Measurements from ENCODE around the gene CDH12. TPM values are rescaled to one million over a fixed set of nuclear protein-coding genes. Genes with fewer than 3 reads are reported as not detected.

CDH12 gene
- total RNA-seq, 4 donors from 2014 or later, result 0.38 to 2.8 (median 0.94) TPM

DNA sequence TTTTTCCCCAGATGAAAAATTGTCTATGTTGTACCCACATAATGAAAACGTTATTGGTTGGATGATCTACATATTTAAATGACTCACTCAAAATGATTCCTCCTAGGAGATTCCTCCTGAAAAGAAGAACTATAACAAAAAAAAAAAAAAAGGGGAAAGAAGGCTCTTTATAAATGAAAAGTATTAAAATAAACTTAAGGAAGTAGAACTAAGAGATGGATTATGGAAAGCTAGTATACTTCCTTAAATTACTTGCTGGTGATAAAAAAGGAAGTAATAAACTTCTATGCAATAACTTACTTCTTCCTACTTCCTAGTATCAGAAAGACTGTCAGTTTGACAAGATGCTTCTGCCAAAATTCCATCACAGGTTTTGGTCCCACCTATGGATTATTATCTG lies 1087.7 kb downstream of the CDH12 start:
- TF ChIP-seq POLR2AphosphoS5 (IDR thresholded peaks at IDR 0.05) (no peak), EP300 (IDR thresholded peaks at IDR 0.05) (no peak), POLR2A (IDR thresholded peaks at IDR 0.05) (no peak)
- TF ChIP-seq, protein P1, sequence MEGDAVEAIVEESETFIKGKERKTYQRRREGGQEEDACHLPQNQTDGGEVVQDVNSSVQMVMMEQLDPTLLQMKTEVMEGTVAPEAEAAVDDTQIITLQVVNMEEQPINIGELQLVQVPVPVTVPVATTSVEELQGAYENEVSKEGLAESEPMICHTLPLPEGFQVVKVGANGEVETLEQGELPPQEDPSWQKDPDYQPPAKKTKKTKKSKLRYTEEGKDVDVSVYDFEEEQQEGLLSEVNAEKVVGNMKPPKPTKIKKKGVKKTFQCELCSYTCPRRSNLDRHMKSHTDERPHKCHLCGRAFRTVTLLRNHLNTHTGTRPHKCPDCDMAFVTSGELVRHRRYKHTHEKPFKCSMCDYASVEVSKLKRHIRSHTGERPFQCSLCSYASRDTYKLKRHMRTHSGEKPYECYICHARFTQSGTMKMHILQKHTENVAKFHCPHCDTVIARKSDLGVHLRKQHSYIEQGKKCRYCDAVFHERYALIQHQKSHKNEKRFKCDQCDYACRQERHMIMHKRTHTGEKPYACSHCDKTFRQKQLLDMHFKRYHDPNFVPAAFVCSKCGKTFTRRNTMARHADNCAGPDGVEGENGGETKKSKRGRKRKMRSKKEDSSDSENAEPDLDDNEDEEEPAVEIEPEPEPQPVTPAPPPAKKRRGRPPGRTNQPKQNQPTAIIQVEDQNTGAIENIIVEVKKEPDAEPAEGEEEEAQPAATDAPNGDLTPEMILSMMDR (IDR thresholded peaks at IDR 0.05), result no peak
- no peak overlapping the region for H3K27ac ChIP-seq
- WGBS, result 27% methylated on average over 1 of the region's 1 CpG
- DNase-seq (ENCODE audit: low spot score in 2 of 2), result no peak
- no peaks in the 10 kb centered on the region for H3K36me3 ChIP-seq
- no peaks in the 10 kb centered on the region for H3K4me1 ChIP-seq
- H3K4me3 ChIP-seq, result no peak overlapping the region
- no peaks in the 10 kb centered on the region for H3K9me3 ChIP-seq
- no peaks in the 10 kb centered on the region for H3K27me3 ChIP-seq

DNA sequence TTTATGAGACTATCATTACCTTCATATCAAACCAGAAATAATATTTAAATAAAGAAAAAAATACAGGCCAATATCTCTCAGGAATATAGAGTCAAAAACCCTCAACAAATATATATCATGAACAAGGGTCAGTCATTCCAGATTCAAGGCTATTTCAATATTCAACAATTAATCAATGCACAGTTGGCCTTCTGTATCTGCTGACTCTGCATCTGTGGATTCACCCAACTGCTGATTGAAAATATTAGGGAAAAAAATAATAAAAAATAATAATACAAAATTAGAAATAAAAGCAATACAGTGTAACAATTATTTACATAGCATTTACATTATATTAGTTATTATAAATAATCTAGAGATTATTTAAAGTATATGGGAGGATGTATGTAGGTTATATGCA lies 1114.0 kb downstream of the CDH12 start:
- Histone ChIP-seq H3K4me1 (no peaks in the 10 kb centered on the region), H3K27me3 (no peaks in the 10 kb centered on the region), H3K4me3 (no peak overlapping the region), H3K9me3 (no peaks in the 10 kb centered on the region), H3K36me3 (no peaks in the 10 kb centered on the region), H3K27ac (no peak overlapping the region)
- DNase-seq (ENCODE audit: low spot score in 2 of 2), result no peak
- TF ChIP-seq, protein P1 (IDR thresholded peaks at IDR 0.05), result no peak
- no peak for TF ChIP-seq POLR2AphosphoS5 (IDR thresholded peaks at IDR 0.05)
- no peak for TF ChIP-seq POLR2A (IDR thresholded peaks at IDR 0.05)
- TF ChIP-seq EP300 (IDR thresholded peaks at IDR 0.05), result no peak

DNA sequence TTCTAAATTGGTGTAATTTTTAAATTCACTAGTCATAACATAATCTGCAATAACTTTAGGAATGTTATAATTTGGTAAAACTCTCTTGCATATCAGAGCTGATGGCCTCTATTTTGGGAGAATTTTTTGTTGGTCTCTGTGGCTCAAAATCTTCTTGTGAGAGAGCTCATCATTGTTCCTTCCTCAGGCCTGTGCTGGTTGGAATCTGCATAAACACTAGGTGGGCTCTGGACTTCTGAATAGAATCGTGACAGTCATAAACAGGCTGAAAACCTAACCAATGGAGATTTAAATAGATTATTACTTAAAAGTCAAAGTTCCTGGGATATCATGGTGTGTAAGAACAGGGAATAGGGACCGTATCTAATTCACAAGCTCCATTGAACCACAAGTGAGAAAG lies 1129.6 kb downstream of the CDH12 start:
- Histone ChIP-seq H3K4me1 (no peaks in the 10 kb centered on the region), H3K27me3 (no peaks in the 10 kb centered on the region), H3K27ac (no peak overlapping the region), H3K9me3 (no peaks in the 10 kb centered on the region), H3K36me3 (no peaks in the 10 kb centered on the region), H3K4me3 (no peak overlapping the region)
- DNase-seq (ENCODE audit: low spot score in 2 of 2), result no peak
- TF ChIP-seq POLR2AphosphoS5 (IDR thresholded peaks at IDR 0.05) (no peak), EP300 (IDR thresholded peaks at IDR 0.05) (no peak), POLR2A (IDR thresholded peaks at IDR 0.05) (no peak)
- TF ChIP-seq, protein P1 (IDR thresholded peaks at IDR 0.05), result no peak
- 81% methylated on average over 2 of the region's 2 CpGs for WGBS

DNA sequence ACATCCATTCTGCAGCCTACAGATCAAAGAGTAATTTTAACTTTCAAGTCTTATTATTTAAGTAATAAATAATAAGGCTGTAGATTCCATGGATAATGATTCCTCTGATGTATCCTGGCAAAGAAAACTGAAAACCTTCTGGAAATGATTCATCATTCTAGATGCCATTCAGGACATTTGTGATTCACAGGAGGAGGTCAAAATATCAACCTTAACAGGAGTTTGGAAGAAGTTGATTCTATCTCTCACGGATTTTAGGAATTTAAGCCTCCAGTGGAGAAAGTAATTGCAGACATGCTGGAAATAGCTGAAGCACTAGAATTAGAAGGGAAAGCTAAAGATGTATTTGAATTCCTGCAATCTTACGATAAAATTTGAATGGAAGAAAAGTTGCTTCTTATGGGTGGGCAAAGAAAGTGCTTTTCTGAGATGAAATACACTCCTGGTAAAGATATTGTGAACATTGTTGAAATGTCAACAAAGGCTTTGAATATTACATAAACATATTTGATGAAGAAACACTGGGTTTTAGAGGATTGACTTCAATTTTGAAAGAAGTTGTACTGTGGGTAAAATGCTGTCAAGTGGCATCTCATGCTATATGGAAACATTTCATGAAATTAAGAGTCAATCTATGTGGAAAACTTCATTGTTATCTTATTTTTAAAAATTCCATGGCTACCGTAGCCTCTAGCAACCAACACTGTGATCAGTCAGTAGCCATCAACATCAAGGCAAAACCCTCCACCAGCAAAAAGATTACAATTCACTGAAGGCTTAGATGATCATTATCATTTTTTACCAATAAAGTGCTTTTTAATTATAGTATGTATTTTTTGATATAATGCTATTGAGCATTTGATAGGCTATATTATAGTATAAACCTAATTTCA lies 1141.0 kb downstream of the CDH12 start:
- H3K9me3 ChIP-seq, result peaks cover 4% of the 10 kb centered on the region
- no peaks in the 10 kb centered on the region for H3K36me3 ChIP-seq
- no peak for DNase-seq (ENCODE audit: low spot score in 2 of 2)
- TF ChIP-seq, protein P1 (IDR thresholded peaks at IDR 0.05), result no peak
- TF ChIP-seq POLR2AphosphoS5 (IDR thresholded peaks at IDR 0.05) (no peak), EP300 (IDR thresholded peaks at IDR 0.05) (no peak), POLR2A (IDR thresholded peaks at IDR 0.05) (no peak)
- no peaks in the 10 kb centered on the region for H3K4me1 ChIP-seq
- H3K27me3 ChIP-seq, result no peaks in the 10 kb centered on the region
- 29% methylated on average over 3 of the region's 3 CpGs for WGBS
- H3K4me3 ChIP-seq, result no peak overlapping the region
- no peak overlapping the region for H3K27ac ChIP-seq

DNA sequence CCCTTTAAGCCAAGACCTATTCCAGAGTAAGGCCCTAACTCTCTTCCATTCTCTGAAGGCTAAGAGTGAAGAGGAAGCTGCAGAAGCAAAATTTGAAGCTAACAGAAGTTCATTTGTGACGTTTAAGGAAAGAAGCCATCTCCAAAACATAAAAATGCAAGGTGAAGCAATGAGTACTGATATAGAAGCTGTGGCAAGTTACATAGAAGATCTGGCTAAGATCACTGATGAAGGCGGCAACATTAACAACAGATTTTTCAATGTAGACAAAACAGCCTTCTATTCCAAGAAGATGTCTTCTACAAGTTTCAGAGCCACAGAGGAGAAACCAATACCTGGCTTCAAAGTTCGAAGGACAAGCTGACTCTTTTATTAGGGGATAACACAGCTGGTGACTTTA lies 1143.4 kb downstream of the CDH12 start:
- DNase-seq (ENCODE audit: low spot score in 2 of 2), result no peak
- no peak overlapping the region for H3K4me3 ChIP-seq
- H3K4me1 ChIP-seq, result no peaks in the 10 kb centered on the region
- no peaks in the 10 kb centered on the region for H3K9me3 ChIP-seq
- no peaks in the 10 kb centered on the region for H3K36me3 ChIP-seq
- TF ChIP-seq POLR2A (IDR thresholded peaks at IDR 0.05) (no peak), POLR2AphosphoS5 (IDR thresholded peaks at IDR 0.05) (no peak), EP300 (IDR thresholded peaks at IDR 0.05) (no peak)
- TF ChIP-seq, protein P1 (IDR thresholded peaks at IDR 0.05), result no peak
- no peak overlapping the region for H3K27ac ChIP-seq
- 88% methylated on average over 3 of the region's 3 CpGs for WGBS
- no peaks in the 10 kb centered on the region for H3K27me3 ChIP-seq

Measured in suprapubic skin (tissue), 4 donors.